T-helper 2 cell treated with Interferon-gamma antibody and Interleukin-4, amounts not matched to agents 5 μg/mL and 100 μg/mL, for 36 hours (primary cell): ENCODE data around the gene CWC27.

Experiments
- DNase-seq: peaks from one replicate; pipeline ENCODE4 v3.0.0; 2021; ENCODE audit warnings: low spot score
- H3K27ac Mint-ChIP-seq: one replicate; pipeline ENCODE4 v1.8.0; 2021; ENCODE audit warnings: mild to moderate bottlenecking, mixed read lengths
- H3K27me3 Mint-ChIP-seq: one replicate; pipeline ENCODE4 v1.8.0; 2021; ENCODE audit warnings: low read depth, mixed read lengths
- H3K36me3 Mint-ChIP-seq: one replicate; pipeline ENCODE4 v1.8.0; 2021; ENCODE audit warnings: low read depth, mixed read lengths
- H3K4me1 Mint-ChIP-seq: one replicate; pipeline ENCODE4 v1.8.0; 2021; ENCODE audit warnings: low read depth, mixed read lengths
- H3K4me3 Mint-ChIP-seq: one replicate; pipeline ENCODE4 v1.8.0; 2022; ENCODE audit warnings: mild to moderate bottlenecking, moderate library complexity, mixed read lengths
- H3K9me3 Mint-ChIP-seq: one replicate; pipeline ENCODE4 v1.8.0; 2021; ENCODE audit warnings: mixed read lengths

CWC27 gene

GRCh38 chr5:64768358-64769312 lies at the start of gene CWC27, which contains the start of gene SREK1IP1:
CWC27 (plus strand) TSS chr5:64768930; CDS start chr5:64769147, 217 bp downstream.
SREK1IP1 (minus strand) TSS chr5:64768691; CDS start chr5:64768517, 174 bp downstream.
- H3K36me3 Mint-ChIP-seq: peaks cover 12% of the 10 kb centered on the region
- H3K9me3 Mint-ChIP-seq: no peaks in the 10 kb centered on the region
- H3K4me3 Mint-ChIP-seq: peak within 1 kb of the TSS; percentile 99
- peak within 1 kb of the TSS; percentile 97 for H3K27ac Mint-ChIP-seq
- DNase-seq: peak; percentile 80
- no peaks in the 10 kb centered on the region for H3K27me3 Mint-ChIP-seq
- H3K4me1 Mint-ChIP-seq: peaks cover 39% of the 10 kb centered on the region

DNA sequence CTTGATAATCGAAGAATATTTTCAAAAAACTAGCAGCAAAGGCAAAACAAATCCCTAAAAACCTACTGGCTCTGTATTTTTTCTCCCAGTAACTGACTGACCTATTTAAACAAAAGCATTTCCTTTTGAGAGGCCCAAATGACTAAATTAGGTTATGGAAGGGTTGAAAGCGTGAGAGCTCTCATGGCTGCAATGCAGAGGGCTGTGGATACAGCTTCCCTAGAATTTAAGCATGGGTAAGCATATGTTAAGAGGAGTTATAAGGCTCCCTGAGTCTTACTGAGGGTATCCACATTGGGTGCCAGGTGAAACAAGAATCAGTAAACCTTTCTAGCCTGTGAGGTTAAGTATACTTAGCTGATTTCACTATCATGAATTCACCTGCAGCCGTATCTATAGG lies 46.1 kb upstream of the CWC27 start:
- Mint-ChIP-seq H3K4me3 (no peak overlapping the region), H3K27me3 (no peaks in the 10 kb centered on the region), H3K4me1 (peaks cover 5% of the 10 kb centered on the region), H3K9me3 (no peaks in the 10 kb centered on the region), H3K36me3 (peaks cover 11% of the 10 kb centered on the region), H3K27ac (no peak overlapping the region)
- DNase-seq: no peak

GRCh38 chr5:64727150-64727549 lies 41.6 kb upstream of the CWC27 start:
- no peak for DNase-seq
- H3K4me1 Mint-ChIP-seq: peaks cover 7% of the 10 kb centered on the region
- no peaks in the 10 kb centered on the region for H3K9me3 Mint-ChIP-seq
- H3K27me3 Mint-ChIP-seq: no peaks in the 10 kb centered on the region
- H3K36me3 Mint-ChIP-seq: peaks cover 27% of the 10 kb centered on the region
- no peak overlapping the region for H3K4me3 Mint-ChIP-seq
- no peak overlapping the region for H3K27ac Mint-ChIP-seq

GRCh38 chr5:64742411-64742810 lies 26.3 kb upstream of the CWC27 start:
- no peak for DNase-seq
- Mint-ChIP-seq H3K36me3 (peaks cover 11% of the 10 kb centered on the region), H3K27me3 (no peaks in the 10 kb centered on the region), H3K27ac (no peak overlapping the region), H3K4me3 (no peak overlapping the region), H3K9me3 (no peaks in the 10 kb centered on the region), H3K4me1 (no peaks in the 10 kb centered on the region)

- Mint-ChIP-seq H3K27me3 (no peaks in the 10 kb centered on the region), H3K9me3 (no peaks in the 10 kb centered on the region), H3K36me3 (peaks cover 9% of the 10 kb centered on the region), H3K27ac (no peak overlapping the region), H3K4me3 (no peak overlapping the region), H3K4me1 (no peaks in the 10 kb centered on the region)
- no peak for DNase-seq
Measured at GRCh38 chr5:64742821-64743220, 25.9 kb upstream of the CWC27 start.

DNA sequence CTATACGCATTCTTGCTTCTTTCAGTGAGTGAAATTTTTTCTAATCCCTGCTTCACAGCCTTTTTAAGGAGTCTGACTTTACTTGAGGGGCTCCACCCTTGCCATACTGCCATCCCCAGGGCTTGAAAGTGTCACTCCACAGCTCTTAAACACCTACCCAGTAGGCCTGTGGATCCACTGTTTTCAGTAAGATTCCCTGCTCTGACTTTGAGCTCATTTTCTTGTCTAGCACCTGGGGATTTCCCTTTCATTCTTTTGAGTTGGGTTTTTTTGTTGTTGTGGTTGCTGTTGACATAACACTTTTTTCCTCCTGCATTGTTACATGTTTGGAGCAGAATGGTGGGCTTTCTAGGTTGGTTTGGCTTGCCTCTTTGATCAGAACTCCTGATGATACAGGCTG lies 23.8 kb upstream of the CWC27 start:
- no peaks in the 10 kb centered on the region for H3K9me3 Mint-ChIP-seq
- H3K27ac Mint-ChIP-seq: no peak overlapping the region
- no peaks in the 10 kb centered on the region for H3K27me3 Mint-ChIP-seq
- H3K4me3 Mint-ChIP-seq: no peak overlapping the region
- H3K4me1 Mint-ChIP-seq: peaks cover 2% of the 10 kb centered on the region
- DNase-seq: no peak
- peaks cover 3% of the 10 kb centered on the region for H3K36me3 Mint-ChIP-seq

- H3K9me3 Mint-ChIP-seq: no peaks in the 10 kb centered on the region
- no peaks in the 10 kb centered on the region for H3K36me3 Mint-ChIP-seq
- H3K27me3 Mint-ChIP-seq: no peaks in the 10 kb centered on the region
- H3K27ac Mint-ChIP-seq: no peak overlapping the region
- peaks cover 2% of the 10 kb centered on the region for H3K4me1 Mint-ChIP-seq
- no peak overlapping the region for H3K4me3 Mint-ChIP-seq
- DNase-seq: no peak
Measured at GRCh38 chr5:64746446-64746845, 22.3 kb upstream of the CWC27 start.

- Mint-ChIP-seq H3K36me3 (peaks cover 2% of the 10 kb centered on the region), H3K4me3 (no peak overlapping the region), H3K9me3 (no peaks in the 10 kb centered on the region), H3K27me3 (no peaks in the 10 kb centered on the region), H3K4me1 (peaks cover 2% of the 10 kb centered on the region), H3K27ac (no peak overlapping the region)
- DNase-seq: no peak
Measured at GRCh38 chr5:64749385-64749784, 19.3 kb upstream of the CWC27 start.

- Mint-ChIP-seq H3K27ac (no peak overlapping the region), H3K9me3 (no peaks in the 10 kb centered on the region), H3K36me3 (peaks cover 2% of the 10 kb centered on the region), H3K27me3 (no peaks in the 10 kb centered on the region), H3K4me3 (no peak overlapping the region), H3K4me1 (peaks cover 2% of the 10 kb centered on the region)
- DNase-seq: no peak
Measured at GRCh38 chr5:64754066-64754465, 14.7 kb upstream of the CWC27 start.

DNA sequence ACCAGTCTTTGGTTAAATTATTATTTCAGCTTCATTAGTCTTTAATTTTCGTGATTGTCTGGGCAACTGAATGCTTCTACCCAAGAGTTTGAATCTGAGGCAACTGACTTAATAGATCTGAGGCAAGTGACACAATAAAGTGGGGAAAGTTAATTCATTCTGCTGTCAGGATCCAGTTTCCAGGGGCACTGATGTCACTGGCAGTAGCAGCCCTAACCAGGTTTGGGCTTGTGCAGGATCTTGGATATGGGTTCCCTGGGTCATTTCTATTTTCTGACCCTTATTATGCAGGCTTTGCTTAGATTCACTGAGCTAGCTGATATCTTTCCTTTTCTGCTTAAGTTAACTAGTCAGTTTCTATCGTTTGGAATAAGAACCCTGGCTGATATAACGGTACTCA lies 9.8 kb upstream of the CWC27 start:
- no peak for DNase-seq
- Mint-ChIP-seq H3K27ac (no peak overlapping the region), H3K4me3 (no peak overlapping the region), H3K36me3 (peaks cover 1% of the 10 kb centered on the region), H3K4me1 (peaks cover 5% of the 10 kb centered on the region), H3K9me3 (no peaks in the 10 kb centered on the region), H3K27me3 (no peaks in the 10 kb centered on the region)

GRCh38 chr5:64759960-64760660 lies 8.6 kb upstream of the CWC27 start:
- no peak overlapping the region for H3K27ac Mint-ChIP-seq
- H3K27me3 Mint-ChIP-seq: no peaks in the 10 kb centered on the region
- no peak for DNase-seq
- H3K4me1 Mint-ChIP-seq: peaks cover 9% of the 10 kb centered on the region
- peaks cover 7% of the 10 kb centered on the region for H3K36me3 Mint-ChIP-seq
- no peaks in the 10 kb centered on the region for H3K9me3 Mint-ChIP-seq
- H3K4me3 Mint-ChIP-seq: no peak overlapping the region

- H3K4me1 Mint-ChIP-seq: peaks cover 24% of the 10 kb centered on the region
Measured at GRCh38 chr5:64763948-64764503, 4.7 kb upstream of the CWC27 start.

GRCh38 chr5:64765804-64766504 lies 2.8 kb upstream of the CWC27 start:
- H3K4me1 Mint-ChIP-seq: peaks cover 32% of the 10 kb centered on the region
- peak overlapping the region; percentile 21 for H3K4me3 Mint-ChIP-seq
- DNase-seq: no peak
- peaks cover 13% of the 10 kb centered on the region for H3K36me3 Mint-ChIP-seq
- H3K9me3 Mint-ChIP-seq: no peaks in the 10 kb centered on the region
- H3K27me3 Mint-ChIP-seq: no peaks in the 10 kb centered on the region
- peak overlapping the region; percentile 55 for H3K27ac Mint-ChIP-seq

More at GRCh38 chr5:64763948-64764503, 4.7 kb upstream of the CWC27 start:
- H3K27me3 Mint-ChIP-seq: no peaks in the 10 kb centered on the region
- H3K9me3 Mint-ChIP-seq: no peaks in the 10 kb centered on the region
- DNase-seq: no peak
- H3K27ac Mint-ChIP-seq: no peak overlapping the region
- no peak overlapping the region for H3K4me3 Mint-ChIP-seq
- H3K36me3 Mint-ChIP-seq: peaks cover 13% of the 10 kb centered on the region
